ENCODE measurements around the gene TLR1. TPM values are rescaled to one million over a fixed set of nuclear protein-coding genes. Genes with fewer than 3 reads are reported as not detected.
"Not testable (repeated sequence)": the region's sequence is repeated elsewhere in the genome, so short reads cannot be mapped to it uniquely, and the experiment has no call there.

TLR1 gene
- total RNA-seq, 1 donor from 2014 or later: 7.7 TPM

- DNase-seq: no peak
Observed at GRCh38 chr4:38774181-38774955, 30.2 kb downstream of the TLR1 start.

- DNase-seq: not testable (repeated sequence)
Observed at GRCh38 chr4:38770281-38770680, 34.3 kb downstream of the TLR1 start.

GRCh38 chr4:38769857-38770256, 34.7 kb downstream of the TLR1 start:
- no peak for DNase-seq

GRCh38 chr4:38769441-38769840, 35.1 kb downstream of the TLR1 start:
- no peak for DNase-seq

GRCh38 chr4:38768968-38769394, 35.6 kb downstream of the TLR1 start:
- no peak for DNase-seq

GRCh38 chr4:38766940-38767339, 37.7 kb downstream of the TLR1 start:
- not testable (repeated sequence) for DNase-seq

GRCh38 chr4:38765382-38765781, 39.2 kb downstream of the TLR1 start:
- no peak for DNase-seq

GRCh38 chr4:38764277-38764676, 40.3 kb downstream of the TLR1 start:
- DNase-seq: no peak

GRCh38 chr4:38762560-38762959, 42.0 kb downstream of the TLR1 start:
- no peak for DNase-seq

GRCh38 chr4:38759790-38760122, 44.8 kb downstream of the TLR1 start:
- no peak for DNase-seq

- DNase-seq: peak; percentile 82
Observed at GRCh38 chr4:38759113-38759789, 45.3 kb downstream of the TLR1 start.

- DNase-seq: no peak
Observed at GRCh38 chr4:38757945-38758600, 46.5 kb downstream of the TLR1 start.

GRCh38 chr4:38752941-38753806, 51.4 kb downstream of the TLR1 start:
- DNase-seq: peak; percentile 95

- DNase-seq: peak; percentile 37
Observed at GRCh38 chr4:38752372-38752940, 52.1 kb downstream of the TLR1 start.

- DNase-seq: peak; percentile 52
Observed at GRCh38 chr4:38751341-38752010, 53.1 kb downstream of the TLR1 start.

GRCh38 chr4:38749336-38749735, 55.3 kb downstream of the TLR1 start:
- no peak for DNase-seq

- no peak for DNase-seq
Observed at GRCh38 chr4:38747629-38748028, 57.0 kb downstream of the TLR1 start.
